ENCODE data around the gene CCDC9.

CCDC9 gene

GRCh38 chr19:47255879-47256692, at the start of gene CCDC9:
CCDC9 (plus strand) TSS chr19:47256525; CDS start chr19:47258401, 1,876 bp downstream.
- DNase-seq: peak; percentile 90

GRCh38 chr19:47209319-47210179, 46.8 kb upstream of the CCDC9 start:
- no peak for DNase-seq

- DNase-seq: no peak
These were observed 46.2 kb upstream of the CCDC9 start for GRCh38 chr19:47210180-47210490.

GRCh38 chr19:47210689-47211316, 45.5 kb upstream of the CCDC9 start:
- peak; percentile 28 for DNase-seq

- DNase-seq: no peak
These were observed 40.7 kb upstream of the CCDC9 start for GRCh38 chr19:47215581-47215980.

- no peak for DNase-seq
These were observed 35.1 kb upstream of the CCDC9 start for GRCh38 chr19:47221080-47221841.

- DNase-seq: no peak
These were observed 34.4 kb upstream of the CCDC9 start for GRCh38 chr19:47221890-47222289.

- peak; percentile 72 for DNase-seq
These were observed 30.4 kb upstream of the CCDC9 start for GRCh38 chr19:47225746-47226425.

GRCh38 chr19:47226426-47227351, 29.6 kb upstream of the CCDC9 start:
- DNase-seq: no peak

GRCh38 chr19:47227352-47228167, 28.8 kb upstream of the CCDC9 start:
- no peak for DNase-seq

- DNase-seq: no peak
These were observed 28.0 kb upstream of the CCDC9 start for GRCh38 chr19:47228168-47228936.

GRCh38 chr19:47228937-47229675, 27.2 kb upstream of the CCDC9 start:
- no peak for DNase-seq

- no peak for DNase-seq
These were observed 26.7 kb upstream of the CCDC9 start for GRCh38 chr19:47229676-47230053.

GRCh38 chr19:47230054-47230920, 26.0 kb upstream of the CCDC9 start:
- no peak for DNase-seq

GRCh38 chr19:47230921-47231214, 25.5 kb upstream of the CCDC9 start, which contains the start of gene BBC3:
BBC3 (minus strand) TSS chr19:47231199; CDS start chr19:47228431, 2,768 bp downstream.
- DNase-seq: no peak

- DNase-seq: no peak
These were observed 24.9 kb upstream of the CCDC9 start for GRCh38 chr19:47231215-47232054.

Measured in NCI-H1092 treated with DMSO at 0.1 percent for 48 hours (cell line).